CD8-positive, alpha-beta memory T cell (primary cell): Measurements from ENCODE around the gene PEF1. TPM values are rescaled to one million over a fixed set of nuclear protein-coding genes. Genes with fewer than 3 reads are reported as not detected.

ENCODE experiments used
- CTCF ChIA-PET: fragments of 350-600 bp; sonication (Branson Sonifier 250); formaldehyde crosslinking; loops from one replicate; lab custom pipeline; 2021; ENCODE audit warnings: antibody characterized with exemption; lab: Charles Lee
- POLR2A ChIA-PET: fragments of 350-600 bp; sonication (Branson Sonifier 250); formaldehyde crosslinking; loops from one replicate; lab custom pipeline; 2021; ENCODE audit warnings: antibody characterized with exemption; lab: Charles Lee
- DNase-seq, 5 donors: peaks; one replicate each; pipeline versions ENCODE4 v3.0.0 to v3.0.0-alpha.2; 2020 to 2022; ENCODE audit warnings: mixed read lengths in 1 of 5
- H3K27ac ChIP-seq: one replicate; pipeline ENCODE4 v1.7.0; 2013; ENCODE audit warnings: low read depth, mild to moderate bottlenecking, low read length, moderate library complexity
- H3K27me3 ChIP-seq: 2 replicates; pipeline ENCODE4 v1.7.0; 2013; ENCODE audit warnings: low read length, mild to moderate bottlenecking; ENCODE audit not compliant: insufficient read depth, poor library complexity, severe bottlenecking
- H3K36me3 ChIP-seq: 2 replicates; pipeline ENCODE4 v1.7.0; 2013; ENCODE audit warnings: mild to moderate bottlenecking, low read length, moderate library complexity; ENCODE audit not compliant: insufficient read depth
- H3K4me1 ChIP-seq: 2 replicates; pipeline ENCODE4 v1.7.0; 2013; ENCODE audit warnings: mild to moderate bottlenecking, low read length, moderate library complexity; ENCODE audit not compliant: insufficient read depth
- H3K4me3 ChIP-seq: 2 replicates; pipeline ENCODE4 v1.7.0; 2013; ENCODE audit warnings: mild to moderate bottlenecking, low read length
- H3K9me3 ChIP-seq: 2 replicates; pipeline ENCODE4 v1.7.0; 2013; ENCODE audit warnings: mild to moderate bottlenecking, low read length
- H3K27ac Mint-ChIP-seq, 8 donors: one replicate each; pipeline ENCODE4 v1.8.0; 2020 to 2021; ENCODE audit warnings: mixed read lengths in 8 of 8, mild to moderate bottlenecking in 6 of 8, inconsistent platforms in 3 of 8, moderate library complexity in 3 of 8
- H3K27me3 Mint-ChIP-seq, 2 donors: one replicate each; pipeline ENCODE4 v1.8.0; 2020 to 2021; ENCODE audit warnings: mixed read lengths in 2 of 2, mild to moderate bottlenecking in 1 of 2, moderate library complexity in 1 of 2
- H3K36me3 Mint-ChIP-seq, 3 donors: one replicate each; pipeline ENCODE4 v1.8.0; 2020 to 2021; ENCODE audit warnings: mixed read lengths in 3 of 3, inconsistent platforms in 1 of 3, mild to moderate bottlenecking in 1 of 3
- H3K4me1 Mint-ChIP-seq, 3 donors: one replicate each; pipeline ENCODE4 v1.8.0; 2020 to 2021; ENCODE audit warnings: mixed read lengths in 3 of 3, inconsistent platforms in 1 of 3, mild to moderate bottlenecking in 1 of 3
- H3K4me3 Mint-ChIP-seq, 7 donors: one replicate each; pipeline ENCODE4 v1.8.0; 2020 to 2021; ENCODE audit warnings: mixed read lengths in 7 of 7, mild to moderate bottlenecking in 6 of 7, moderate library complexity in 4 of 7, inconsistent platforms in 2 of 7
- H3K9me3 Mint-ChIP-seq, 5 donors: one replicate each; pipeline ENCODE4 v1.8.0; 2020 to 2022; ENCODE audit warnings: mixed read lengths in 5 of 5, mild to moderate bottlenecking in 3 of 5, moderate library complexity in 2 of 5, inconsistent platforms in 1 of 5
- polyA plus RNA-seq: library from polyadenylated mRNA; unstranded; fragments of 300-500 nt; fragmentation: Illumina TruSeq; gene quantifications from one replicate; pipeline ENCODE4 v1.2.3, GENCODE V29; 2021
- total RNA-seq, 2 experiments: library from RNA; stranded (reverse); gene quantifications; one replicate each; pipeline ENCODE4 v1.2.3, GENCODE V29; 2021

PEF1 gene
- total and polyA plus RNA-seq, 3 experiments from 2014 or later = 67.9 to 98.9 (median 69.9) TPM

DNA sequence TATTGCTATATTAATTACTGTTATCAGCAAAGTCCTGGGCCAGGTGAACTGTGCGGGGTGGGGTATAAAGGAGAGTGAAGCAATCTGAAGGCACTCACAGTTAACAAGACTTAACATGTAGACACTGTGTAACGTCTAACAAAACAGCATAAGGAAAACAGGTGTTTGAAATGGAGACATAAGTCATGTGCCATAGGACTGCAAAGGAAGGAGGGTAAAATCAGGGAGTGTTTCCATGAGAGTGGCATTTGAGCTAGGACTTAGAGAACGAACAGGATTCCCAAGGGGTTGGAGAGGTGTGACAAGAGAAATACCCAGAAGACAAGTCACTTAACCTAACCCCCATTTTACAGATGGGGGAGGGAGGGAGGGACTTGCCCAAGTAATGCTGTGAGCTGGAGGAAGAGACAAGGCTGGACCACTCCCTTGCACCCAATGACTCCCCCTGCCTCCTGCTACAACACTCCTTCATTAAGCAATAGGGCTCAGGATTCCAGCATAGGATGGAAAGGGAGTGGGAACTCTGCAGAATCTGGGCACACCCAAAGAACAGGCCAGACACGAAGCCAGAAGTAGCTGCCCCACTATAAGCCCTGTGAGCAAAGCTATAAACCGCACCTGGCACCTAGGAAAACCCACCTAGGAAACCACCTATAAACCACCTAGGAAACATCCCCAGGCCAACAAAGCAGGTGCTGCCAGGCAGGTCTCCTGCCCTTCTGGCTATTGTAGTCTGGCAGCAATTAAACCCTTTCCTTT lies 6.6 kb downstream of the PEF1 start:
- peaks cover 4 to 25% (median 9%) of the 10 kb centered on the region in 3 donors for H3K4me1 Mint-ChIP-seq
- DNase-seq = no peak

DNA sequence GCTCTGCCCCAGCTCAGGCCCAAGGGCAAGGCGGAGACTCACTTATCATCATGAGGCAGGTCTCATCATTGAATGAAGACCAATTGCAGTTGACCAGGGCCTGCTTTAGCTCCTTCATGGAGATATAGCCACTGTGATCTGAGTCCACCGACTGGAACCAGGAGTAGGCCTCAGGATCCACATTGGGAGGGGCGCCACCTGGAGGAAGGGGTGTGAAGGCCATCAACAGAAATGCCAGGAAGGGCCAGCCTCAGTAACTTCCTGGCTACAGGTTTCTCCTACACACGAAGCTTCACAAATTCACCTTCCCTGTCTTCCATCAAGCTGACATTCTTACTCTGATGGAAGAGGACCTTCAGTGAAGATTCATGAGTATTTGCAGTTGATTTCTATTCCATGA lies 11.6 kb downstream of the PEF1 start:
- Mint-ChIP-seq H3K4me1 (peaks cover 0 to 23% (median 0%) of the 10 kb centered on the region in 3 donors), H3K27ac (peak overlapping the region in 2 of 8 donors; percentile 27 to 69), H3K36me3 (peaks cover 0 to 77% (median 11%) of the 10 kb centered on the region in 3 donors), H3K9me3 (no peaks in the 10 kb centered on the region), H3K27me3 (no peaks in the 10 kb centered on the region), H3K4me3 (no peak overlapping the region)
- POLR2A ChIA-PET = no interaction called here
- H3K27me3 ChIP-seq = no peaks in the 10 kb centered on the region
- no peak overlapping the region for H3K4me3 ChIP-seq
- H3K9me3 ChIP-seq = no peaks in the 10 kb centered on the region
- no peak for DNase-seq
- H3K36me3 ChIP-seq = peaks cover 44% of the 10 kb centered on the region
- H3K27ac ChIP-seq = no peak overlapping the region
- H3K4me1 ChIP-seq = no peaks in the 10 kb centered on the region
- CTCF ChIA-PET = no interaction called here

More for the DNA sequence above, 6.6 kb downstream of the PEF1 start:
- Histone ChIP-seq H3K4me3 (no peak overlapping the region), H3K27ac (no peak overlapping the region), H3K36me3 (peaks cover 12% of the 10 kb centered on the region), H3K9me3 (no peaks in the 10 kb centered on the region), H3K27me3 (no peaks in the 10 kb centered on the region), H3K4me1 (peaks cover 37% of the 10 kb centered on the region)
- peak overlapping the region in 1 of 7 donors; percentile 2 for H3K4me3 Mint-ChIP-seq
- no peaks in the 10 kb centered on the region for H3K9me3 Mint-ChIP-seq
- H3K36me3 Mint-ChIP-seq = peaks cover 0 to 31% (median 4%) of the 10 kb centered on the region in 3 donors
- H3K27me3 Mint-ChIP-seq = no peaks in the 10 kb centered on the region
- H3K27ac Mint-ChIP-seq = peak overlapping the region in 4 of 8 donors; percentile 6 to 66 (median 20)
- CTCF ChIA-PET = interaction anchor here (0.7 to 1.0 kb wide), 2 partner anchors 26 to 313 kb away, joined by 3 to 4 read pairs; no protein-coding TSS in a partner anchor
- POLR2A ChIA-PET = no interaction called here

DNA sequence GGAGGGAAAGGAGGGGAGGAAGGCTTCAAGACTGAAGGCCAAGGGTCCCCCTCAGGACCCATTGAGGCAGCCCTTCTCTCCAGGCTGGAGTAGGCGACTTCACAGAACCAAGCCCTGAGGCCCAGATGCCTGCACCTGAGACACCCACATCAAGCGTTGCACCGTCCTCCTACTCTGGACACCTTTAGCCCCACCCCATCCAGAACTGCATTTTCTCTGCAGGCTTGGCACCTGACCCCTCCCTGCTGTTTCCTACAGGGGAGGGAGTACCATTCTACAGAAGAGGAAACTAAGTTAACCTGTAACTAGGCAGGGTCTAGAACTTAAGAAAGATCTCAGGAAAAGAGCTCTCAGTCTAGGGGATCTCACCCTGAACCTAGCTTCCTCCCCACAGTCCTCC lies 12.0 kb downstream of the PEF1 start:
- Histone ChIP-seq H3K36me3 (peaks cover 48% of the 10 kb centered on the region), H3K4me1 (no peaks in the 10 kb centered on the region), H3K9me3 (no peaks in the 10 kb centered on the region), H3K4me3 (no peak overlapping the region), H3K27me3 (no peaks in the 10 kb centered on the region), H3K27ac (no peak overlapping the region)
- ChIA-PET POLR2A (no interaction called here), CTCF (no interaction called here)
- peaks cover 0 to 82% (median 14%) of the 10 kb centered on the region in 3 donors for H3K36me3 Mint-ChIP-seq
- H3K9me3 Mint-ChIP-seq = no peaks in the 10 kb centered on the region
- H3K27me3 Mint-ChIP-seq = no peaks in the 10 kb centered on the region
- no peak for DNase-seq
- H3K27ac Mint-ChIP-seq = peak overlapping the region in 2 of 8 donors; percentile 27 to 69
- H3K4me3 Mint-ChIP-seq = no peak overlapping the region
- H3K4me1 Mint-ChIP-seq = peaks cover 0 to 19% (median 0%) of the 10 kb centered on the region in 3 donors

DNA sequence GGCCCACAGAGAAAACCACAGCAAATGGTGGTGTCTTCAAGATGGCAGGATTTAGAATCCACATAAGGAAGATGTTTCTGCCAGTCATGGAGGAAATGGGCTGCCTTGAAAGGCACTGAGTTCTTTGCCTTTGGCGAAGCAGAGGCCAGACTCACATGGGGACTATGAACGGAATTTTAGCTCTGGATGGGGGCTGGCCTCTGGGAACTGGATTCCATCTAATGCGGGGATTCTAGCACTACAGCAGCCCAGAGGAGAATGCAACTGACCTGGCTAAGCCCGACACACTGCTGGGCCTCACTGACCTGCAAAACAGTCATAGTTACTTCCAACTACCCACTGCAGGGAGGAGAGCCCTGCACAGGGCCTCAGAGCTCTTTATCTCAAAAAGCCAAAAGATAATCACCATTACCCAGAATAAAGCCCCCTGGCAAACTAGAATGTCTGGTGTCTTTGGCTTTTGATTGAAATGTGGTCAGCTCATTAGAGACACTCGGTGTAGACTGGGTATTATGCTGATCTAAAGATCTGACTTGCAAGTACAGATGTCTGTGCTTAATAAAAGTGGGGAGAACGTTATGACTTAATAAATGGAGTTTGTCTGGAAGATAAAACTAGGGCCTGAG lies 15.6 kb downstream of the PEF1 start:
- H3K36me3 ChIP-seq = peaks cover 43% of the 10 kb centered on the region
- ChIA-PET POLR2A (interaction anchor here (0.5 kb wide), 1 partner anchor 16 kb away, joined by 4 read pairs; the partner anchor contains the start of gene PEF1), CTCF (interaction anchor here (0.8 to 1.0 kb wide), 3 partner anchors 10 to 116 kb away, joined by 3 to 4 read pairs (median 3); no protein-coding TSS in a partner anchor)
- peaks cover 0 to 87% (median 14%) of the 10 kb centered on the region in 3 donors for H3K36me3 Mint-ChIP-seq
- no peaks in the 10 kb centered on the region for H3K9me3 Mint-ChIP-seq
- H3K27ac Mint-ChIP-seq = peak overlapping the region in 1 of 8 donors; percentile 10
- H3K27ac ChIP-seq = no peak overlapping the region
- H3K4me3 Mint-ChIP-seq = no peak overlapping the region
- peaks cover 6 to 9% (median 7%) of the 10 kb centered on the region in 3 donors for H3K4me1 Mint-ChIP-seq
- no peaks in the 10 kb centered on the region for H3K9me3 ChIP-seq
- no peak for DNase-seq
- no peaks in the 10 kb centered on the region for H3K27me3 Mint-ChIP-seq
- H3K4me3 ChIP-seq = no peak overlapping the region
- H3K4me1 ChIP-seq = no peaks in the 10 kb centered on the region
- H3K27me3 ChIP-seq = no peaks in the 10 kb centered on the region

GRCh38 chr1:31627930-31628559 lies 16.6 kb downstream of the PEF1 start:
- DNase-seq = no peak
- Histone ChIP-seq H3K27me3 (no peaks in the 10 kb centered on the region), H3K27ac (no peak overlapping the region), H3K4me3 (no peak overlapping the region), H3K9me3 (no peaks in the 10 kb centered on the region), H3K36me3 (peaks cover 40% of the 10 kb centered on the region), H3K4me1 (no peaks in the 10 kb centered on the region)
- Mint-ChIP-seq H3K27ac (peak overlapping the region in 1 of 8 donors; percentile 26), H3K4me3 (no peak overlapping the region), H3K27me3 (no peaks in the 10 kb centered on the region), H3K4me1 (peaks cover 6 to 12% (median 7%) of the 10 kb centered on the region in 3 donors), H3K9me3 (no peaks in the 10 kb centered on the region), H3K36me3 (peaks cover 0 to 79% (median 13%) of the 10 kb centered on the region in 3 donors)
- CTCF ChIA-PET = no interaction called here
- POLR2A ChIA-PET = no interaction called here

DNA sequence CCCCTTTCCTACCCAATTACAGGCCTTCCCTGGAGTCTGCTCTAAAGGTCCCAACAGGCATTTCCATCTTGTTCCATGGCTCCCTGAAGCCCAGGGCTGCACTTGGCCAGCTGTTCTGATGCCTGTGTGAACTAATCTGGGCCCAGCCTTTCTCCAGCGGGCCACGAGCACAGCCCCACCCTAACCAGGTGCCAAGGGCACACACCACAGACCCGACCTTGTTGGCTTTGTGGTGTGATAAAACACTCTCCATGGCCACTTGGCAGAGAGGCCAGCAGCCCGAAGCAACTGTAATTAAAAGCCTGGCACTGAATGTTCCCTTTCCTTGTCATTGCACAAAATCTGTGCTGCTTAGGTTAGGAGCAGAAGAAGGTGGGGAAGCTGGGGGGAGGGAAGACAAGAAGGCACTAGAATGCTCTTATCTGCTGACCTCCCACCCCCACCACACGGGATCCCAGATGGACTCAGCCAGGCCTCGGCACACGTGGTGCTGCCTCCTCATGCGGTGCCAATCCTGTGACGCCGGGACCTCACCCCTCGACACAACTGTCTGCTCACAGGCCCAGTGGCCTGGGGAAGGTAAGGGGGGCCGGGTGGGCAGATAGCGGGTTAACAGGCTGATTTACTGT lies 17.3 kb downstream of the PEF1 start:
- Histone ChIP-seq H3K4me1 (no peaks in the 10 kb centered on the region), H3K4me3 (no peak overlapping the region), H3K27me3 (no peaks in the 10 kb centered on the region), H3K36me3 (peaks cover 34% of the 10 kb centered on the region), H3K27ac (no peak overlapping the region), H3K9me3 (no peaks in the 10 kb centered on the region)
- Mint-ChIP-seq H3K36me3 (peaks cover 0 to 73% (median 9%) of the 10 kb centered on the region in 3 donors), H3K27me3 (no peaks in the 10 kb centered on the region), H3K4me1 (peaks cover 6 to 12% (median 7%) of the 10 kb centered on the region in 3 donors), H3K4me3 (no peak overlapping the region), H3K9me3 (no peaks in the 10 kb centered on the region), H3K27ac (peak overlapping the region in 2 of 8 donors; percentile 33 to 42)
- DNase-seq = no peak
- POLR2A ChIA-PET = no interaction called here
- CTCF ChIA-PET = interaction anchor here (0.8 kb wide), 1 partner anchor 8 kb away, joined by 3 read pairs; no protein-coding TSS in a partner anchor

GRCh38 chr1:31626223-31627207 lies 18.2 kb downstream of the PEF1 start:
- Mint-ChIP-seq H3K9me3 (no peaks in the 10 kb centered on the region), H3K4me3 (no peak overlapping the region), H3K4me1 (peaks cover 6 to 12% (median 7%) of the 10 kb centered on the region in 3 donors), H3K27ac (peak overlapping the region in 3 of 8 donors; percentile 42 to 92 (median 52)), H3K36me3 (peaks cover 0 to 64% (median 8%) of the 10 kb centered on the region in 3 donors), H3K27me3 (no peaks in the 10 kb centered on the region)
- no peak overlapping the region for H3K27ac ChIP-seq
- no peaks in the 10 kb centered on the region for H3K9me3 ChIP-seq
- DNase-seq = no peak
- CTCF ChIA-PET = interaction anchor here (0.8 kb wide), 1 partner anchor 8 kb away, joined by 3 read pairs; no protein-coding TSS in a partner anchor
- no peak overlapping the region for H3K4me3 ChIP-seq
- H3K4me1 ChIP-seq = no peaks in the 10 kb centered on the region
- POLR2A ChIA-PET = no interaction called here
- peaks cover 26% of the 10 kb centered on the region for H3K36me3 ChIP-seq
- H3K27me3 ChIP-seq = no peaks in the 10 kb centered on the region
